HG03159 (cell line): Measurements from ENCODE around the gene SLC25A51.
"Not testable (repeated sequence)": the region's sequence is repeated elsewhere in the genome, so short reads cannot be mapped to it uniquely, and the experiment has no call there.

Experiments
- ATAC-seq: cut with Tn5 transposase; IDR thresholded peaks from one replicate; pipeline ENCODE4 v1.9.1; 2021; ENCODE audit warnings: mild to moderate bottlenecking, moderate library complexity; ENCODE audit not compliant: unreplicated experiment

SLC25A51 gene

DNA sequence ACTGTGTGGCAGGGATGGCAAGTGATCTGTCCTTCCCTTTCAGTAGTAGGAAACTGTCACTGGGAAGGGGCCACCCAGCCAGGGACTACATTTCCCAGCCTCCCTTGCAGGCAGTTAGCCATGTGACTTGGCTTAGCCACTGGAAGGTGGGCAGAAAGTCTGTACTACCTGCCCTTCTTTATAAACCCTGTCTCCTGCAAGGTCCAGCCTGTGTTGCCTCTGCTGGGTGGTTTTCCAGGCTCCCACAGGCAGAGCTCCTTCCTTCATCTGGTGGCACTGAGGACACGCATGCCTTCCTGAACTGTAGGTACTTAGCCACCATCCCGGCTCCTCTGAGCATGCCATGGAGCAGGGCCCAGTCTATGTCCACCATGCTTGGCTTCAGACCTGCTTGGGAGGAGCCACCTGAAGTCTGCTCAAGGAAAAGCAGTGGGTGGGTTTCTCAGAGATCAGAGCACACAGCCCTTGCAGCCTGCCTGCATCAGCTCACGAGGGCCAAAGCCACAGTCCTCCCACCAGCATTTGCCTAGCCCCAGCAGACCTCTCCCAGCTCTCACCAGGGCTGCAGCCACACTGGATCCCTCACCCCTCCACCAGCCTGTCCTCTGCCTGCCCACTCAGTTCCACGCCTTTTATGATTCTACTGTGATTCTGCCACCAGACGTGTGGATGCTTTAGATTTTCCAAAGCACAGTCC, 16.7 kb upstream of the SLC25A51 start:
- ATAC-seq: peak; percentile 66

DNA sequence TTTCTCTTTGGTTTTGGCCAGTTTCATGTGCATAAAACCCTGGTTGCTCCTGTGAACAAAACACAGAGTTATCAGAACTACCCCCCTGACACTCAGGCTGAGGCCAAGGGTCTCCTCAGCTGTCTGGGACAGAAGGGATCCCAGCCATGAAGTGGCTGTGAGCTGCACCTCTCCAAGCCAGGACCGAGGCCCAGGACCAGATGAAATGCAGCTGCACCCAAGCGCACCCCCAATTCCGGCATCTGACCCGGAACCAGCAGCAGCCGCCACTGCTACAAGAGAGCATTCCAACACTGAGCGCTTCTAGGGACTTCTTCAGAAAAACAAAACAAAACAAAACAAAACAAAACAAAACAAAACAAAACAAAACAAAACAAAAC, 16.0 kb upstream of the SLC25A51 start:
- ATAC-seq: no peak

DNA sequence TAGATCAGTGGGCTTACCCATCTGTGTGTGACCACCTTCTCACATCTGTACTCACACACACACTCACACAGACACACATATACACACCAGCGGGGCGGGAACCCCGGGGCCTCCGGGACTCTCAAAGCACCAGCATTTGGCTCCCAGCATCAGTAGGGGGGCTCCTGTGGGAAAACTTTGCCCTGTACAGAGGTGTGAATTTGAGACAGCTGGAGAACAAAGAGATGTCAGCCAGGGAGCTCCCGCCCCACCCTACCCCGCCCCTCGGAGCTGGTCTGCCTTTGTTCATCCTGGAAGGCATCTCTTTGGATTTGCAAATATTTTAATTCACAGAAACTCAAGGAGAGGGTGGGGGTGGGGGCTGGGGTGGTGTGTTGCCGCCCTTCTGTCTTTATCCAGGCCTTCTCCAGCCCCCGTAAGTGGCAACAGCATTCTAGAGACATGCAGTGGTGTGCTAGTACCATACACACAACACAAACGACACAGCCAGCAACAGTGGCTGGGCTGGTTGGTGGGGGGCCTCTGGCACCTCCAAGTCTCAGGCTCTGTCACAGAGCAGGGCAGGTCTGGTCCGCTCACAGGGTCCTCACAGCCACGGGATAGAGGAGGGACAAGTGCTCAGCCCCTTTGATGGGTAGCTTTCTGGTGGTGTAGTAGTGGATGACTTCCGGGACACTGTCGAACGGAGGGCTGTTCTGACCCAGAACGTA, 15.5 kb upstream of the SLC25A51 start:
- no peak for ATAC-seq

DNA sequence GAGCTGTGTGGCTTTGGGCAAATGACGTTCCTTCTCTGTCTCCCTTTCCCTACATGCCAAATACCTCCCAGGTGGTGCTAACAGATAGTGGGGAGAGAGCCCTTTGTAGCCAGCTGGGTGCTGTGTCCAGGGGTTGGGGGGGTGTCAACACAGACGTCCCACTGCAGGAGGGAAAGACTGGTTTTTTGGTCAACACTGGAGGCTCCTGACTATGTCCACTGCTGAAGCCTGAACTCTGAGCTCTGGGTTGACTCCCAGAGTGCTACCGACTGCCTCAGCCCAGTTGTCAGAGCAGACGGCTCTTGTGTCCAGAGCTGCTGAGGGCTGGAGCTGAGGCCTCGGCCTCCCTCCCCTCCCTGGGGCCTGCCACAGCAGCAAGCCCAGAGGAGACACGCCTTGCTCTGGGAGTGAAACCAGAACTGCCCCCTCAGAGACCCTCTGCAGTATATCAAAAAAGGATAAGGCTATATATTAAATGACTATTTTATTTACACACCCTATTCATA, 14.8 kb upstream of the SLC25A51 start:
- no peak for ATAC-seq

DNA sequence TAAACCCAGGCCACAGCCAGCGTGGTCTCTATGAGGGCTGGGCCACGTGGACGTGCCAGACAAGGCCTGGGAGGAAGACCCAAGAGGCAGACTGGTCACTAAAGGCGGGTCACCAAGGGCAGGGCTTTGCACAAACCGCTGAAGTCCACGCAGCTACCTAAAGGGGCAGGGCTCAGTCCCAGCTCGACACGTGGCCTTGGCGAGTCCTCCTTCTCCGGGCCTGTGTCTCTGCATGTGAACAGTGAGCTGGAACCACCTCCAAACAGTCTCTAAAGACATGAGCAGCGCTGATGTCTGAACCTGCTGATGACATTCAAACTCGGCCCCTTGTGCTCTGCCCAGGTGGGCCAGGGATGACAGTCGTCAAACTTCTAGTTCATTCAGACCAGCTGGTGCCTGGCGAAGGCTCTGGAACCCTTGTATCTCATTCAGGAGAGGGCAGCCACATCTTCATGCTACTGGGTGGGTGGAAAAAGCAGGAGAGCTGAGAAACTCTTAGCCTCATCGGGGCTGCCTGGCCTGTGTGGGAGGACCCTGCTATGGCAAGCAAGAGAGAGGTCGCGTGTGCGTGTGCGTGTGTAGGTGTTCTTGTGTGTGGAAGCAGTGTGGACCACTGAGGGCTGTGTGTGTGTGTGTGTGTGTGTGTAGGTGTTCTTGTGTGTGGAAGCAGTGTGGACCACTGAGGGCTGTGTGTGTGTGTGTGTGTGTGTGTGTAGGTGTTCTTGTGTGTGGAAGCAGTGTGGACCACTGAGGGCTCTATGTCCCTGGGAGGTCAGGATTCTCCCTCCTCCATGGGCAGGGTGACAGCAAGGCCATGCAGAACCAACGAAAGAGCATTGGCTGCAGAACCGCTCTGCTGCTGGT, 14.1 kb upstream of the SLC25A51 start:
- ATAC-seq: no peak

GRCh38 chr9:37917313-37917731, 13.4 kb upstream of the SLC25A51 start:
- ATAC-seq: no peak

DNA sequence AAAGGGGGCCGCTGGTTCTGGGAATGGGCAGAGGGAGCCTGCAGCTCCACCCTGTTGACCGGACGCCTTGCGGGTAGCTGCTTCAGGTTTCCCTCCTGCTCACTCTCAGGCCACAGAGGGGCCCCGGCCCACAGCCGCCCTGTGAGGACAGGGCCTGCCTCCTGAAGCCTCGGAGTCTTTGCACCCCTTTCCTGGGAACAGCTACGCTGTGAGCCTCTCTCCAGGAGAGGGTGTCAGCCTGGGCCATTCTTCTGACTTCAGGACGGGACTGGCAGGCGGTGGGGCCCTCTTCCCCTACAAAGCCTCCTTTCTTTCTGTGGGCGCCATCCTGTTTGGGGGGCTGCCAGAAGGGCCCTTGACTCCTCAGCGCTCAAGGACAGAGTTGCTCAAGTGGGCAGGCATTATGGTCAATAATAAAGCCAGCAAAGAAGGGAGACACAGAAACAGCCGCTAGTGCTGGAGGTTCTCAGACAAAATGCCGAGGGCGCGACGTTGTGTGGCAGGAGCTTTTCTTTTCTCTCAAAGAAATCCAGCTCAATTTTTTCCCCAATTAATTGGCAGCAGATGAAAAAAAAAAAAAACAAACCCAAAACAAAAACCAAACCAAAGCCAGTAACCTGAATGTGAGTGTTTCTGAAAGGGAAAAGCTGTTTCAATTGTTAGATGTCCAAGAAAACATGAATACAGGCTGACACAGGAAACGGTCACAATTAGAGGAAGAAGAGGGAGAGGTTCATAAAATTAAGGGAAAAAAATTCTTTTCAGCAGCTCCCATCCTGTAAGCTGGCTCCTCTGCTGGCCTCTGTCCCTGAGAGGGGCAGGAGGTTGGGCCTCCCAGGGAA, 12.8 kb upstream of the SLC25A51 start:
- ATAC-seq: no peak

GRCh38 chr9:37915911-37916470, 12.1 kb upstream of the SLC25A51 start:
- ATAC-seq: no peak

DNA sequence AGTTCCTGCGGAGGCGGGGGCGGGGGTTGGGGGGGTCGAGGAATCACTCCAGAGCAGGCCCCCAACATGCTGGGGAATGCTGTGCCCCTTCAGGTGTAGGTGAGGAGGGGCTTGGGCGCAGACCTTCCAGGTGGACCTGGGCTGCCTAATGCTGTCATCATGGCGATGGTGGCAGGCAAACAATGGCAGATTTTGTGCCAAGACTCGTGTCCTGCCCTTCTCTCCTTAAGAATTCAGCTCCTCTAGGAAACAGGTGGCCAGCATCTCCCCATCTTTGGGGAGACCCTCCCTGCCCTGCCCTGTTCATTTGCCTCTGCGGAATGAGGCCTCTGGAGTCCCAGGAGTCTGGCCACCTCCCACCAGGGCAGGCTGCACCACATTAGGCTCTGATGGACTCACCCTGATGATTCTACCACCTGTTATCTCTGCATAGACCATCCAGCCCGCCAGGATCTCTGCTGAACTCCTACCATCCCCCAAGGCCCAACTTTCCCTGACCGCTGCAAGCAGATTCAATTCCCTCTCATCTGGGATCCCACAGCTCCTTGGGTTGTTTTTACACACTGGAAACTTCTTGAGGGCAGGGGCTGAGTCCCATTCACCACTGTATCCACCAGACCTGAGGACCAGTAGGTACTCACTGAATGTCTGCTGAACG, 10.9 kb upstream of the SLC25A51 start:
- no peak for ATAC-seq

DNA sequence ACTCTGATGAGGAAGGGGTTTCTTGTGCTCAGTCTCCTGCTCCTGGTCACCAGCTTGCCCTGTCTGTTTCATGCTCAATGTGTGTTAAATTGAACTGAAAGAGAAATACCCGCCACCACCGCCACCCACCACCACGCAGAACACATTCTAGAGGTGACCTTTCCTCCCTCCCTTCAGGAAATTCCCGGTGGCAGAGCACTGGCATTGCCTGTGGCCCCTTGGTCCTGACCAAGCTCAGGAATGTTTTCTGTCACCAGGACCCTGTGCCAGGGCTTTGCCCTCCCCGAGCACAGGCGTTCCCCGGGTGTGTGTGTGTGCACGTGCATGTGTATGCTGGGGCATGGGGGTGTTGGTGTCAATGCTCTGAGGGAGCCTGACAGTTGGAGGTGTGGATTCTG, 10.2 kb upstream of the SLC25A51 start:
- ATAC-seq: no peak

- ATAC-seq: no peak
These were observed 9.7 kb upstream of the SLC25A51 start for GRCh38 chr9:37913480-37914153.

DNA sequence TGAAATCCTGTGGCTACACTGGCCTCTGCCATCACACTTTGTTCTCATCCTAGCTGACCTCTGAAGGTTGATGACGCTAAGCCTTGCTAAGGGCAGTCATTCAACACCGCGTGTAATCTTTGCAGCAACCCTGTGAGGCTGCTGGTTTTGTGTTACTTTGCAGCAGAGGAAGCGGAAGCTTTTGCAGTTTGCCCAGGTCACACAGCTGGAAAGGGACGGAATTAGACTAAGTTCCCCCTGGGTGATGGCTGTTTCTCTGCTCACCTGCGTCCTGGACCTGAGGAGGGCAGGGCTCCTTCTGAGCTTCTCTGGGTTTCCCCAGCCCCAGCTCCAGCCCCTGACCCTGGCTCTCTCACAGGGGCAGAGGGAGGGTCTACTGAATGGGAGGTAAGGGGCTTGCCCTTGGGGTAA, 7.3 kb upstream of the SLC25A51 start:
- ATAC-seq: no peak

DNA sequence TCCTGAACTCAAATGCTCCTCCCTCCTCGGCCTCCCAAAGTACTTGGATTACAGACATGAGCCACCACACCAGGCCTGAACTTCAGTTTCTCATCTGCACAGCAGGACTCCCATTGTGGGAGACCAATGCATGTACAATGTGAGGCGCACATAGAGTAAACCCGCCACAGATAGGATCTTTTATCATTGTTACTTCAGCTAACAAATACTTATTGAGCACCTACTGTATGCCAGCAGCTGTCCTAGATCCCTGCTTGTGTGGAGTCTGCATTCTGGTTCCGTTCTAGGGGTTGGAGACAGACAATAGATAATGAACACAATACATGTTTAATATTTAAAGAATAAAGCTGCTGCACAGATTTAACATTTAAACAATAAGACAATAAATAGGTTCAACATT, 6.3 kb upstream of the SLC25A51 start:
- no peak for ATAC-seq

- ATAC-seq: not testable (repeated sequence)
These were observed 5.9 kb upstream of the SLC25A51 start for GRCh38 chr9:37909836-37910235.

- no peak for ATAC-seq
These were observed 5.4 kb upstream of the SLC25A51 start for GRCh38 chr9:37909326-37909725.

DNA sequence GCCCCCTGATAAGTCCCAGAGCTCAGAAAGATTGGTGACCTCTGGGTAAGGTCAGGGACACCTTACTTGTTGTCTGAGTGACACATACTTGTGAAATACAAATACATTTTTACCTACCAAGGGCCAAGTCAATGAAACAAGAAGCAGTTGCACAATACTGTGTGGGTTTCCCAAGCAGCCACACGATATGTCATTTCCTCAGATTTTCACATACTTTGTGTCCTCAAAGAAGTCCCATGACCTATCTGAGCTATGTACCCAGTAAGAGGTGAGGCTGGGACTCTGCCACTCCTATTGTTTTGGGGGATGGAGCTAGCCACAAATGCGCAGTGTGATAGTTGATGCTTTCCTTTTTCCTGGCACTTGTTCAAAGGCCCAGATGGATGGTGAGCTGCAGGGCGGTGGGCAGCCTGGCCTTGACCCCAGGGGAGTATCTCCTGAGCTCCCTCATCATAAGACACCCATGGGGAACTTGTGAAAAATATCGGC, 4.8 kb upstream of the SLC25A51 start:
- no peak for ATAC-seq

DNA sequence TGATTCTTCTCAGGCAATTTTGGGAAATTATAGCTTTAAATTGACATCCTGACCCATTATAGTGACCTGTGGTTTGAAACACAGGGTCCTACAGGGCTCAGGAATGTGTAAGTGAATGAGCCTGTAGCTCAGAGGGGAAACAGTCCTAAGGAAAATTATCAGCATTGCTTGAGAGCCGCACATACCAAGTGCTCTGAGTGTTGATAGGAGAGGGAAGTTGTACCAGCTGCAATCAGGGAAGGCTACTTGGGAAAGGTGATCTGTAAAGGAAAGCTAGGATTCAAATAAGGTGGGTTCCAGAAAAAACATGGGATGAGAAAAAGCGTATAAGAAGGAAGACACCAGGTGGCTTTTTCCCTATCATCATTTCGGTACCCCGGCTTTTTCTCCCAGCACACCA, 4.4 kb upstream of the SLC25A51 start:
- ATAC-seq: no peak

- ATAC-seq: no peak
These were observed 2.6 kb upstream of the SLC25A51 start for GRCh38 chr9:37906312-37907239.
